H1 (cell line): ENCODE measurements around the gene PITX1. TPM values are rescaled to one million over a fixed set of nuclear protein-coding genes. Genes with fewer than 3 reads are reported as not detected.

Experiments used
- polyA plus RNA-seq, 7 experiments: library from polyadenylated mRNA; depleted of rRNA in 3 of 7; stranded (reverse) in 5 of 7; unstranded in 2 of 7; fragments of >200 nt in 5 of 7; fragments of 200-250 nt in 2 of 7; gene quantifications; 1 replicate in 5 of 7; 2 replicates in 1 of 7; 4 replicates in 1 of 7; pipeline versions ENCODE4 v1.2.1 to v1.2.3, GENCODE V29; 2011 to 2013; ENCODE audit warnings: missing spikeins in 2 of 7, mixed read lengths in 2 of 7
- total RNA-seq: library from RNA; stranded (reverse); fragmentation: NEBNext Ultra II Directional; extraction: Animal tissue kit (Norgen Biotek cat#: 25700); gene quantifications from 2 replicates; pipeline ENCODE4 v1.2.1, GENCODE V29; 2021
- TF ChIP-seq, protein P1 (sequence below): fragments of 300-600 bp; sonication (generic); IDR thresholded peaks from 2 replicates; pipeline ENCODE4 v1.7.1; 2012; ENCODE audit warnings: low read length, moderate library complexity, mild to moderate bottlenecking, inconsistent platforms; ENCODE audit not compliant: insufficient replicate concordance

The PITX1 gene
- total and polyA plus RNA-seq, 2 of the 8 experiments (the other 6 are each of a cell fraction or from before 2014, with no cell fraction given) = 0.03 TPM; not detected in 1

DNA sequence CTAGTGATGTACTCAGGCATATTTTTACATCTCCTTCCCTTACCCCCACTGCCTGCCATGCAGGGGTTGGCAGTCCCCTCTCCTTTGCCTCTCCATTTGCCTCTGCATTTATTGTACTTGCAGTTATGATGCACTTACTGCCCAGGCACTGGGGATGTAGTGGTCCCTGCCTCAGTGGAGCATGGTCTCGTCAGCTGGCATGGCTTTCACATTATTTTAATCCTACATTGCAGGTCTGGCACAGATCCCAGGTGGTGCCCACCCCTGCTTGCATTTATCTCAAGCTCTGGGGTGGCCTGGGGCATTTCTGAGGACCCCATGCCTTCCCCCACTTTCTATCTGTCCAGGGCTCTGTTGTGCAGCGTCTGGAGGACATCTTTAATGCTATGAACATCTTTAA lies 23.2 kb upstream of the PITX1 start (continued):
- TF ChIP-seq, protein P1, sequence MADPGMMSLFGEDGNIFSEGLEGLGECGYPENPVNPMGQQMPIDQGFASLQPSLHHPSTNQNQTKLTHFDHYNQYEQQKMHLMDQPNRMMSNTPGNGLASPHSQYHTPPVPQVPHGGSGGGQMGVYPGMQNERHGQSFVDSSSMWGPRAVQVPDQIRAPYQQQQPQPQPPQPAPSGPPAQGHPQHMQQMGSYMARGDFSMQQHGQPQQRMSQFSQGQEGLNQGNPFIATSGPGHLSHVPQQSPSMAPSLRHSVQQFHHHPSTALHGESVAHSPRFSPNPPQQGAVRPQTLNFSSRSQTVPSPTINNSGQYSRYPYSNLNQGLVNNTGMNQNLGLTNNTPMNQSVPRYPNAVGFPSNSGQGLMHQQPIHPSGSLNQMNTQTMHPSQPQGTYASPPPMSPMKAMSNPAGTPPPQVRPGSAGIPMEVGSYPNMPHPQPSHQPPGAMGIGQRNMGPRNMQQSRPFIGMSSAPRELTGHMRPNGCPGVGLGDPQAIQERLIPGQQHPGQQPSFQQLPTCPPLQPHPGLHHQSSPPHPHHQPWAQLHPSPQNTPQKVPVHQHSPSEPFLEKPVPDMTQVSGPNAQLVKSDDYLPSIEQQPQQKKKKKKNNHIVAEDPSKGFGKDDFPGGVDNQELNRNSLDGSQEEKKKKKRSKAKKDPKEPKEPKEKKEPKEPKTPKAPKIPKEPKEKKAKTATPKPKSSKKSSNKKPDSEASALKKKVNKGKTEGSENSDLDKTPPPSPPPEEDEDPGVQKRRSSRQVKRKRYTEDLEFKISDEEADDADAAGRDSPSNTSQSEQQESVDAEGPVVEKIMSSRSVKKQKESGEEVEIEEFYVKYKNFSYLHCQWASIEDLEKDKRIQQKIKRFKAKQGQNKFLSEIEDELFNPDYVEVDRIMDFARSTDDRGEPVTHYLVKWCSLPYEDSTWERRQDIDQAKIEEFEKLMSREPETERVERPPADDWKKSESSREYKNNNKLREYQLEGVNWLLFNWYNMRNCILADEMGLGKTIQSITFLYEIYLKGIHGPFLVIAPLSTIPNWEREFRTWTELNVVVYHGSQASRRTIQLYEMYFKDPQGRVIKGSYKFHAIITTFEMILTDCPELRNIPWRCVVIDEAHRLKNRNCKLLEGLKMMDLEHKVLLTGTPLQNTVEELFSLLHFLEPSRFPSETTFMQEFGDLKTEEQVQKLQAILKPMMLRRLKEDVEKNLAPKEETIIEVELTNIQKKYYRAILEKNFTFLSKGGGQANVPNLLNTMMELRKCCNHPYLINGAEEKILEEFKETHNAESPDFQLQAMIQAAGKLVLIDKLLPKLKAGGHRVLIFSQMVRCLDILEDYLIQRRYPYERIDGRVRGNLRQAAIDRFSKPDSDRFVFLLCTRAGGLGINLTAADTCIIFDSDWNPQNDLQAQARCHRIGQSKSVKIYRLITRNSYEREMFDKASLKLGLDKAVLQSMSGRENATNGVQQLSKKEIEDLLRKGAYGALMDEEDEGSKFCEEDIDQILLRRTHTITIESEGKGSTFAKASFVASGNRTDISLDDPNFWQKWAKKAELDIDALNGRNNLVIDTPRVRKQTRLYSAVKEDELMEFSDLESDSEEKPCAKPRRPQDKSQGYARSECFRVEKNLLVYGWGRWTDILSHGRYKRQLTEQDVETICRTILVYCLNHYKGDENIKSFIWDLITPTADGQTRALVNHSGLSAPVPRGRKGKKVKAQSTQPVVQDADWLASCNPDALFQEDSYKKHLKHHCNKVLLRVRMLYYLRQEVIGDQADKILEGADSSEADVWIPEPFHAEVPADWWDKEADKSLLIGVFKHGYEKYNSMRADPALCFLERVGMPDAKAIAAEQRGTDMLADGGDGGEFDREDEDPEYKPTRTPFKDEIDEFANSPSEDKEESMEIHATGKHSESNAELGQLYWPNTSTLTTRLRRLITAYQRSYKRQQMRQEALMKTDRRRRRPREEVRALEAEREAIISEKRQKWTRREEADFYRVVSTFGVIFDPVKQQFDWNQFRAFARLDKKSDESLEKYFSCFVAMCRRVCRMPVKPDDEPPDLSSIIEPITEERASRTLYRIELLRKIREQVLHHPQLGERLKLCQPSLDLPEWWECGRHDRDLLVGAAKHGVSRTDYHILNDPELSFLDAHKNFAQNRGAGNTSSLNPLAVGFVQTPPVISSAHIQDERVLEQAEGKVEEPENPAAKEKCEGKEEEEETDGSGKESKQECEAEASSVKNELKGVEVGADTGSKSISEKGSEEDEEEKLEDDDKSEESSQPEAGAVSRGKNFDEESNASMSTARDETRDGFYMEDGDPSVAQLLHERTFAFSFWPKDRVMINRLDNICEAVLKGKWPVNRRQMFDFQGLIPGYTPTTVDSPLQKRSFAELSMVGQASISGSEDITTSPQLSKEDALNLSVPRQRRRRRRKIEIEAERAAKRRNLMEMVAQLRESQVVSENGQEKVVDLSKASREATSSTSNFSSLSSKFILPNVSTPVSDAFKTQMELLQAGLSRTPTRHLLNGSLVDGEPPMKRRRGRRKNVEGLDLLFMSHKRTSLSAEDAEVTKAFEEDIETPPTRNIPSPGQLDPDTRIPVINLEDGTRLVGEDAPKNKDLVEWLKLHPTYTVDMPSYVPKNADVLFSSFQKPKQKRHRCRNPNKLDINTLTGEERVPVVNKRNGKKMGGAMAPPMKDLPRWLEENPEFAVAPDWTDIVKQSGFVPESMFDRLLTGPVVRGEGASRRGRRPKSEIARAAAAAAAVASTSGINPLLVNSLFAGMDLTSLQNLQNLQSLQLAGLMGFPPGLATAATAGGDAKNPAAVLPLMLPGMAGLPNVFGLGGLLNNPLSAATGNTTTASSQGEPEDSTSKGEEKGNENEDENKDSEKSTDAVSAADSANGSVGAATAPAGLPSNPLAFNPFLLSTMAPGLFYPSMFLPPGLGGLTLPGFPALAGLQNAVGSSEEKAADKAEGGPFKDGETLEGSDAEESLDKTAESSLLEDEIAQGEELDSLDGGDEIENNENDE = no peak
